PFSK-1 (cell line): ENCODE measurements around the gene ARID4A. TPM values are rescaled to one million over a fixed set of nuclear protein-coding genes. Genes with fewer than 3 reads are reported as not detected.

Experiments
- FOXP2 ChIP-seq: optimal IDR thresholded peaks from 2 replicates; pipeline ENCODE3; 2011; ENCODE audit warnings: borderline replicate concordance, control low read depth, inconsistent platforms; ENCODE audit not compliant: insufficient read depth; ENCODE audit errors: extremely low read length, extremely low read depth
- POLR2AphosphoS5 ChIP-seq: IDR thresholded peaks from 2 replicates; pipeline ENCODE4 v1.6.1; 2012; ENCODE audit warnings: low read depth, mild to moderate bottlenecking, control low read depth, low read length, moderate library complexity
- SIN3A ChIP-seq: IDR thresholded peaks from 2 replicates; pipeline ENCODE4 v1.6.1; 2012; ENCODE audit warnings: mild to moderate bottlenecking, low read length, moderate library complexity, borderline replicate concordance; ENCODE audit not compliant: insufficient read depth
- TAF1 ChIP-seq: IDR thresholded peaks from 2 replicates; pipeline ENCODE4 v1.6.1; 2012; ENCODE audit warnings: low read length, control low read depth, borderline replicate concordance; ENCODE audit not compliant: insufficient read depth
- polyA plus RNA-seq: library from polyadenylated mRNA; unstranded; fragments of >200 nt; gene quantifications from one replicate; pipeline ENCODE4 v1.2.1, GENCODE V29; 2012; ENCODE audit warnings: low read depth, missing spikeins; ENCODE audit not compliant: insufficient read length
- TF ChIP-seq, protein P1 (sequence below), 2 experiments: IDR thresholded peaks; 2 replicates each; pipeline versions ENCODE4 v1.6.1 to v1.8.0; 2011 to 2012; ENCODE audit warnings: low read depth in 2 of 2, low read length in 2 of 2, control low read depth in 1 of 2, inconsistent platforms in 1 of 2, mild to moderate bottlenecking in 1 of 2, moderate library complexity in 1 of 2; ENCODE audit not compliant: insufficient read depth in 1 of 2

The ARID4A gene, protein sequence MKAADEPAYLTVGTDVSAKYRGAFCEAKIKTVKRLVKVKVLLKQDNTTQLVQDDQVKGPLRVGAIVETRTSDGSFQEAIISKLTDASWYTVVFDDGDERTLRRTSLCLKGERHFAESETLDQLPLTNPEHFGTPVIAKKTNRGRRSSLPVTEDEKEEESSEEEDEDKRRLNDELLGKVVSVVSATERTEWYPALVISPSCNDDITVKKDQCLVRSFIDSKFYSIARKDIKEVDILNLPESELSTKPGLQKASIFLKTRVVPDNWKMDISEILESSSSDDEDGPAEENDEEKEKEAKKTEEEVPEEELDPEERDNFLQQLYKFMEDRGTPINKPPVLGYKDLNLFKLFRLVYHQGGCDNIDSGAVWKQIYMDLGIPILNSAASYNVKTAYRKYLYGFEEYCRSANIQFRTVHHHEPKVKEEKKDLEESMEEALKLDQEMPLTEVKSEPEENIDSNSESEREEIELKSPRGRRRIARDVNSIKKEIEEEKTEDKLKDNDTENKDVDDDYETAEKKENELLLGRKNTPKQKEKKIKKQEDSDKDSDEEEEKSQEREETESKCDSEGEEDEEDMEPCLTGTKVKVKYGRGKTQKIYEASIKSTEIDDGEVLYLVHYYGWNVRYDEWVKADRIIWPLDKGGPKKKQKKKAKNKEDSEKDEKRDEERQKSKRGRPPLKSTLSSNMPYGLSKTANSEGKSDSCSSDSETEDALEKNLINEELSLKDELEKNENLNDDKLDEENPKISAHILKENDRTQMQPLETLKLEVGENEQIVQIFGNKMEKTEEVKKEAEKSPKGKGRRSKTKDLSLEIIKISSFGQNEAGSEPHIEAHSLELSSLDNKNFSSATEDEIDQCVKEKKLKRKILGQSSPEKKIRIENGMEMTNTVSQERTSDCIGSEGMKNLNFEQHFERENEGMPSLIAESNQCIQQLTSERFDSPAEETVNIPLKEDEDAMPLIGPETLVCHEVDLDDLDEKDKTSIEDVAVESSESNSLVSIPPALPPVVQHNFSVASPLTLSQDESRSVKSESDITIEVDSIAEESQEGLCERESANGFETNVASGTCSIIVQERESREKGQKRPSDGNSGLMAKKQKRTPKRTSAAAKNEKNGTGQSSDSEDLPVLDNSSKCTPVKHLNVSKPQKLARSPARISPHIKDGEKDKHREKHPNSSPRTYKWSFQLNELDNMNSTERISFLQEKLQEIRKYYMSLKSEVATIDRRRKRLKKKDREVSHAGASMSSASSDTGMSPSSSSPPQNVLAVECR
- polyA plus RNA-seq: 4.3 TPM

DNA sequence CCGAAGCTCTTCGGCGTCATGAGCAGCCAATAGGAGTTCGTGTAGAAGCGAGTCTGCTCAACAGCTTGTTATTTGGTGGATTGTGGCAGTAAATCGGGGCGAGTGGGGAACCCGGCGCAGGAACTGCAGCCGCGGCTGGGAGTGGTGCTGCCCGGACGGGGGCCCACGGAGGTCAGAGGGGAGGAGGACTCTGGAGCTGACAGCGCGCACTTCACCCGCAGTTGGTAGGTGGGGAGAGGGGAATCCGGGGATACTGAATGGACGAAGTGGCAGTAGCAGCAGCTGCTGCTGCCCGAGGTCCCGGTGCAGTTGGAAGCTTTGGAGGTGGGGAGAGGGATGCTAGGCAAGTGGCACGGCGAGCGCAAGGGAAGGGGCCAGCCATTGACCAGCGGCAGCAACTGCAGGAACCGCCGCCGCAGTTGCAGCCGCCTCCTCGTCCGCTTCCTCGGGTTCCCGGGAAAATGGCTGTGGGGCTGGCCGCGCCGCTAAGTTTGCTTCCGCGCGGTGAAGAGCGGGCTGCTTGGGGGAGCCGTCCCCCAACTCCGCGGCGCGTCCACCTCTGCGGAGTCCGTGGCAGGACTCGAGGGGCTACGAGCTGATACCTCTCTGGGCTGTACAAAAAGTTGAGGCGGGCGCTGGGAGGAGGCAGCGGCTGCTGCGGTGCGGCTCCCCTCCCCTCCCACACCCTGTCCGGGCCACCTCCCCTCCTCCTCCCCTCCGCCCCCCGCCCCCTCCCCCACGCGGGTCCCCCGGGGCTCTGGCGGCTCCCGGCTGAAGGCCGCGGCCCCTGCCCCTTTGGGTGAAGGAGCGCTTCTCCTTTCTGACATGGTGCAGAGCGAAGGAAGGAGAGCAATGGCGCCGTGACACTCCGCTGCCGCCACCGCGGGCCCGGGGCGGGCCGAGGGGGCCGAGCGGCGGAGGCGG, at the start of gene ARID4A:
Gene ARID4A (plus strand): TSS at position 79 of the 924 bp plus-strand sequence. CDS start 1,300 bp downstream, outside the sequence.
- no peak for TF ChIP-seq TAF1
- no peak for TF ChIP-seq FOXP2
- no peak; the same call in 1 of the 2 replicates for TF ChIP-seq SIN3A
- TF ChIP-seq, protein P1, sequence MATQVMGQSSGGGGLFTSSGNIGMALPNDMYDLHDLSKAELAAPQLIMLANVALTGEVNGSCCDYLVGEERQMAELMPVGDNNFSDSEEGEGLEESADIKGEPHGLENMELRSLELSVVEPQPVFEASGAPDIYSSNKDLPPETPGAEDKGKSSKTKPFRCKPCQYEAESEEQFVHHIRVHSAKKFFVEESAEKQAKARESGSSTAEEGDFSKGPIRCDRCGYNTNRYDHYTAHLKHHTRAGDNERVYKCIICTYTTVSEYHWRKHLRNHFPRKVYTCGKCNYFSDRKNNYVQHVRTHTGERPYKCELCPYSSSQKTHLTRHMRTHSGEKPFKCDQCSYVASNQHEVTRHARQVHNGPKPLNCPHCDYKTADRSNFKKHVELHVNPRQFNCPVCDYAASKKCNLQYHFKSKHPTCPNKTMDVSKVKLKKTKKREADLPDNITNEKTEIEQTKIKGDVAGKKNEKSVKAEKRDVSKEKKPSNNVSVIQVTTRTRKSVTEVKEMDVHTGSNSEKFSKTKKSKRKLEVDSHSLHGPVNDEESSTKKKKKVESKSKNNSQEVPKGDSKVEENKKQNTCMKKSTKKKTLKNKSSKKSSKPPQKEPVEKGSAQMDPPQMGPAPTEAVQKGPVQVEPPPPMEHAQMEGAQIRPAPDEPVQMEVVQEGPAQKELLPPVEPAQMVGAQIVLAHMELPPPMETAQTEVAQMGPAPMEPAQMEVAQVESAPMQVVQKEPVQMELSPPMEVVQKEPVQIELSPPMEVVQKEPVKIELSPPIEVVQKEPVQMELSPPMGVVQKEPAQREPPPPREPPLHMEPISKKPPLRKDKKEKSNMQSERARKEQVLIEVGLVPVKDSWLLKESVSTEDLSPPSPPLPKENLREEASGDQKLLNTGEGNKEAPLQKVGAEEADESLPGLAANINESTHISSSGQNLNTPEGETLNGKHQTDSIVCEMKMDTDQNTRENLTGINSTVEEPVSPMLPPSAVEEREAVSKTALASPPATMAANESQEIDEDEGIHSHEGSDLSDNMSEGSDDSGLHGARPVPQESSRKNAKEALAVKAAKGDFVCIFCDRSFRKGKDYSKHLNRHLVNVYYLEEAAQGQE (IDR thresholded peaks at IDR 0.05; ENCODE audit: insufficient read depth in 1 of 2, low read depth in 2 of 2, low read length in 2 of 2): no peak
- no peak for TF ChIP-seq POLR2AphosphoS5

DNA sequence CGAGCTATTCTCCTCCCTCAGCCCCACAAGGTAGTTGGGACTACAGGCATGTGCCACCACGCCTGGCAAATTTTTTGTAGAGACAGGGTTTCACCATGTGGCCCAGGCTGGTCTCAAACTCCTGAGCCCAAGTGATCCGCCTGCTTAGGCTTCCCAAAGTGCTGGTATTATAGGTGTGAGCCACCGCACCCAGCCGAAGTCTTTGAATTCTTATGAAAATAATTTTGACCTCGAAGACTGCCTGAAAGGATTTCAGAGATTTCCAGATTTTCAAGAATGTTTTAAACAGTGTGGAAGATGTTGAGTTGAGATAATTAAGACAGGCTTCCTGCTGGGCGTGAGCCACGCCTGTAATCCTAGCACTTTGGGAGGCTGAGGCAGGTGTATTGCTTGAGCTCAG, 48.7 kb upstream of the ARID4A start:
- TF ChIP-seq, protein P1 (IDR thresholded peaks at IDR 0.05; ENCODE audit: insufficient read depth in 1 of 2, low read depth in 2 of 2, low read length in 2 of 2): no peak

DNA sequence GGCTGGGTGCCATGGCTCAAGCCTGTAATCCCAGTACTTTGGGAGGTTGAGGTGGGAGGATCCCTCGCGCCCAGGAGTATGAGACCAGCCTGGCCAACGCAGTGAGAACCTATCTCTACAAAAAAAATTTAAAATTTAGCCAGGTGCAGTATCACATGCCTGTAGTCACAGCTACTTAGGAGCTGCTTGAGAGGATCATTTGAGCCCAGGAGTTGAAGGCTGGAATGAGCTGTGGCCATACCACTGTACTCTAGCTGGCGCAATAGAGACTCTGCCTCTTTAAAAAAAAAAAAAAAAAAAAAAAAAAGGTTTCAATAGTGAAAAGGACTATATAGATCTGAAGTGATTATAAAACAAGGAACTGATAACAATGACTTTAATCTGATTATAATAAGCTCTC, 40.2 kb upstream of the ARID4A start:
- TF ChIP-seq, protein P1 (IDR thresholded peaks at IDR 0.05; ENCODE audit: insufficient read depth in 1 of 2, low read depth in 2 of 2, low read length in 2 of 2): no peak
- TF ChIP-seq POLR2AphosphoS5 (no peak), SIN3A (no peak), TAF1 (no peak)

DNA sequence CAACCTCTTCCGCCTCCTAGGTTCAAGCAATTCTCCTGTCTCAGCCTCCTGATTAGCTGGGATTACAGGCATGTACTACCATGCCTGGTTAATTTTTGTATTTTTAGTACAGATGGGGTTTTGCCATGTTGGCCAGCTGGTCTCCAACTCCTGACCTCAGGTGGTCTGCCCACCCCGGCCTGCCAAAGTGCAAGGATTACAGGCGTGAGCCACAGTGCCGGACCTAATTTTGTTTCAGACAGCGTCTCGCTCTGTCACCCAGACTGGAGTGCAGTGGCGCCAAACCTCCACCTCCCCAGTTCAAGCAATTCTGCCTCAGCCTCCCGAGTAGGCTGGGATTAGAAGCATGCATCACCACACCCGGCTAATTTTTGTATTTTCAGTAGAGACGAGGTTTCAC, 36.4 kb upstream of the ARID4A start:
- TF ChIP-seq POLR2AphosphoS5: 0 out of 2 replicates have a peak, but pooled peaks have one; percentile 11

DNA sequence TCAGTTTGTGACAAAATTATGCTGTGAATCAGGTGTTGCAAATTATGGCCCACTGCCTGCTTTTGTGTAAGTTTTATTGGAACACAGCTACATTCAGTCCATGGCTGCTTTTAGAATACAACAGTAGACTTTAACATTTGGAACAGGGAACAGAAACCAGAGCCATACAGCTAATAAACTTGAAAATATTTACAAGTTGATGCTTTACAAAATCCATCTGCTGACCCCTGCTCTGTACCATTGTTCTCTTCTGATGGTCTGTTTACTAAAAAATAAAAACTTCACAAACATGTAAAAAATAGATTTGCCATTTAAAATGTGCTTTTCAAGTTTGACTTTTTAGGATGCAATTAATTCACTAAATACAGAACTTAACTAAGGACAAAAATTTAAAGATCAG, 33.0 kb upstream of the ARID4A start:
- no peak for TF ChIP-seq SIN3A
- TF ChIP-seq POLR2AphosphoS5: no peak; the same call in 1 of the 2 replicates
- TF ChIP-seq TAF1: no peak
- TF ChIP-seq, protein P1 (IDR thresholded peaks at IDR 0.05; ENCODE audit: insufficient read depth in 1 of 2, low read depth in 2 of 2, low read length in 2 of 2): no peak
- TF ChIP-seq FOXP2: no peak
